SK-N-SH (cell line): ENCODE results near the gene SPCS3. TPM values are rescaled to one million over a fixed set of nuclear protein-coding genes. Genes with fewer than 3 reads are reported as not detected.

Source experiments
- CTCF ChIA-PET: fragments of 300-600, 350-600 bp; formaldehyde crosslinking; extraction: SDS; loops from one replicate; lab custom pipeline; 2021; lab: Yijun Ruan, JAX
- POLR2A ChIA-PET: fragments of 350-600 bp; sonication (Branson Sonifier 250); formaldehyde crosslinking; extraction: SDS; loops from one replicate; lab custom pipeline; 2020; ENCODE audit warnings: antibody characterized with exemption, inconsistent platforms; lab: Yijun Ruan, JAX
- DNase-seq: peaks from one replicate; pipeline ENCODE4 v3.0.0; 2012
- H2AFZ ChIP-seq: fragments of 200-600 bp; sonication (generic); 2 replicates; pipeline ENCODE4 v1.8.1; 2016; ENCODE audit warnings: antibody characterized with exemption, mild to moderate bottlenecking, low read depth
- H3F3A ChIP-seq: fragments of 200-600 bp; sonication (generic); replicated peaks from 2 replicates; pipeline ENCODE3; 2016; ENCODE audit warnings: antibody characterized with exemption, mild to moderate bottlenecking; ENCODE audit not compliant: insufficient read depth
- H3K27ac ChIP-seq, 2 experiments: fragments of 200-500 bp in 1 of 2; fragments of 200-600 bp in 1 of 2; sonication (Bioruptor generic) in 1 of 2; sonication (generic), shearing (Covaris generic) in 1 of 2; 2 replicates each; pipeline versions ENCODE4 v1.5.1 to v1.6.1; 2014 to 2016; ENCODE audit warnings: low read depth in 2 of 2, inconsistent platforms in 1 of 2, low read length in 1 of 2, mild to moderate bottlenecking in 1 of 2, mixed read lengths in 1 of 2
- H3K27me3 ChIP-seq: fragments of 200-600 bp; sonication (generic), shearing (Covaris generic); 2 replicates; pipeline ENCODE4 v1.6.1; 2016; ENCODE audit warnings: mixed run types; ENCODE audit not compliant: insufficient read depth
- H3K36me3 ChIP-seq, 2 experiments: fragments of 200-500 bp in 1 of 2; fragments of 200-600 bp in 1 of 2; sonication (Bioruptor generic) in 1 of 2; sonication (generic) in 1 of 2; replicated peaks in 1 of 2; 2 replicates each; pipeline versions ENCODE3 to v1.5.1; 2014 to 2016; ENCODE audit warnings: low read length in 1 of 2, mild to moderate bottlenecking in 1 of 2; ENCODE audit not compliant: insufficient read depth in 2 of 2, control insufficient read depth in 1 of 2
- H3K4me1 ChIP-seq, 2 experiments: fragments of 200-500 bp in 1 of 2; fragments of 200-600 bp in 1 of 2; sonication (Bioruptor generic) in 1 of 2; sonication (generic), shearing (Covaris generic) in 1 of 2; 2 replicates each; pipeline versions ENCODE4 v1.5.1 to v1.6.1; 2014 to 2016; ENCODE audit warnings: low read depth in 1 of 2, low read length in 1 of 2, mixed run types in 1 of 2; ENCODE audit not compliant: insufficient read depth in 2 of 2, control insufficient read depth in 1 of 2
- H3K4me2 ChIP-seq: fragments of 200-600 bp; sonication (generic), shearing (Covaris generic); 2 replicates; pipeline ENCODE4 v1.6.1; 2017; ENCODE audit warnings: mixed run types
- H3K4me3 ChIP-seq, 2 experiments: fragments of 200-500 bp in 1 of 2; fragments of 200-600 bp in 1 of 2; sonication (Bioruptor generic) in 1 of 2; sonication (generic), shearing (Covaris generic) in 1 of 2; 2 replicates each; pipeline versions ENCODE4 v1.5.1 to v1.8.1; 2014 to 2016; ENCODE audit warnings: low read depth in 2 of 2, inconsistent platforms in 1 of 2, low read length in 1 of 2, mild to moderate bottlenecking in 1 of 2, mixed read lengths in 1 of 2, moderate library complexity in 1 of 2
- H3K79me2 ChIP-seq: fragments of 200-600 bp; sonication (generic); 2 replicates; pipeline ENCODE4 v1.8.1; 2017; ENCODE audit warnings: mild to moderate bottlenecking; ENCODE audit not compliant: insufficient read depth
- H3K9ac ChIP-seq: fragments of 200-600 bp; sonication (generic); 2 replicates; pipeline ENCODE4 v1.6.1; 2017; ENCODE audit warnings: mixed run types
- H3K9me2 ChIP-seq: fragments of 200-600 bp; sonication (generic); 2 replicates; pipeline ENCODE4 v1.6.1; 2017; ENCODE audit warnings: mixed run types
- H3K9me3 ChIP-seq: fragments of 200-600 bp; sonication (generic); 2 replicates; pipeline ENCODE4 v1.6.1; 2017; ENCODE audit warnings: mixed run types, mild to moderate bottlenecking, moderate library complexity
- H4K20me1 ChIP-seq: fragments of 200-600 bp; sonication (generic); 2 replicates; pipeline ENCODE4 v1.6.1; 2017; ENCODE audit warnings: mild to moderate bottlenecking, mixed run types; ENCODE audit not compliant: insufficient read depth
- FOSL2 ChIP-seq: IDR thresholded peaks from 2 replicates; pipeline ENCODE4 v1.4.0; 2012; ENCODE audit warnings: low read depth, mild to moderate bottlenecking, moderate library complexity, borderline replicate concordance
- IRF3 ChIP-seq: fragments of 150-350 bp; IDR thresholded peaks from 2 replicates; pipeline ENCODE4 v1.6.1; 2016; ENCODE audit warnings: mild to moderate bottlenecking, low read depth, low read length
- NFIC ChIP-seq: IDR thresholded peaks from 2 replicates; pipeline ENCODE4 v1.4.0; 2012; ENCODE audit warnings: borderline replicate concordance
- NRF1 ChIP-seq: IDR thresholded peaks from 2 replicates; pipeline ENCODE4 v1.6.1; 2012; ENCODE audit warnings: low read depth, mild to moderate bottlenecking, low read length
- PBX3 ChIP-seq: IDR thresholded peaks from 2 replicates; pipeline ENCODE4; 2012
- RAD21 ChIP-seq: IDR thresholded peaks from 2 replicates; pipeline ENCODE4 v1.6.1; 2012; ENCODE audit warnings: mild to moderate bottlenecking, low read length
- RXRA ChIP-seq: IDR thresholded peaks from 2 replicates; pipeline ENCODE4 v1.4.0; 2012; ENCODE audit warnings: low read depth, mild to moderate bottlenecking, borderline replicate concordance
- TCF12 ChIP-seq: IDR thresholded peaks from 2 replicates; pipeline ENCODE4 v1.4.0; 2012
- USF1 ChIP-seq: IDR thresholded peaks from 2 replicates; pipeline ENCODE4 v1.4.0; 2012; ENCODE audit warnings: low read depth, borderline replicate concordance
- WGBS: methylation state at CpG from one replicate; pipeline ENCODE4 v1.1.6; 2017; ENCODE audit warnings: low lambda C conversion rate; 5-methylcytosine and 5-hydroxymethylcytosine counted together
- polyA plus RNA-seq, 3 experiments: library from polyadenylated mRNA; depleted of rRNA; stranded (reverse); fragments of >200 nt; gene quantifications; 2 replicates each; pipeline ENCODE4 v1.2.3, GENCODE V29; 2012

SPCS3 gene
- polyA plus RNA-seq, 1 of the 3 experiments (the other 2 are of a cell fraction), result 27.7 TPM

GRCh38 chr4:176377780-176378179 is 58.0 kb downstream of the SPCS3 start (continued):
- no peak for TF ChIP-seq USF1
- TF ChIP-seq IRF3, result no peak
- no peak for TF ChIP-seq NRF1
- TF ChIP-seq NFIC, result no peak
- TF ChIP-seq TCF12, result no peak
- TF ChIP-seq FOSL2, result no peak

- Histone ChIP-seq H4K20me1 (no peaks in the 10 kb centered on the region), H3K36me3 (no peaks in the 10 kb centered on the region), H3K4me1 (no peaks in the 10 kb centered on the region; a peak in 2 of 4 replicates), H2AFZ (peak overlapping the region; percentile 48; the same call in 1 of the 2 replicates), H3K27ac (peak overlapping the region in 1 of 2 experiments; percentile 50; a peak in 1 of 4 replicates), H3F3A (peaks cover 4% of the 10 kb centered on the region), H3K4me3 (peak overlapping the region; percentile 31 to 47; a peak in 2 of 4 replicates), H3K27me3 (no peaks in the 10 kb centered on the region), H3K9me2 (no peaks in the 10 kb centered on the region), H3K9me3 (no peaks in the 10 kb centered on the region), H3K79me2 (no peaks in the 10 kb centered on the region), H3K4me2 (peak overlapping the region; percentile 74), H3K9ac (no peak overlapping the region; the same call in 1 of the 2 replicates)
- 59% methylated on average over 11 of the region's 11 CpGs for WGBS
- TF ChIP-seq RAD21 (no peak), RXRA (no peak), PBX3 (no peak)
- POLR2A ChIA-PET, result no interaction called here
- no peak for DNase-seq
- CTCF ChIA-PET, result interaction anchor here (0.6 to 2.3 kb wide), 4 partner anchors 8 to 667 kb away, joined by 3 to 10 read pairs (median 3); no protein-coding TSS in a partner anchor
These were observed 60.8 kb downstream of the SPCS3 start for GRCh38 chr4:176380352-176381157.

Other genes with a start within 250 kb of the SPCS3 start
- 0.21 and 0.34 TPM in 2 replicates for gene SPATA4, start 124.4 kb upstream of the SPCS3 start, polyA plus RNA-seq (2012; rRNA removed)
- 0.13 and 0.54 TPM in 2 replicates for gene ASB5, start 50.7 kb upstream of the SPCS3 start, polyA plus RNA-seq (2012; rRNA removed)